ENCODE data around the gene DOK3.

- no peak for TF ChIP-seq POLR2A (IDR thresholded peaks at IDR 0.05)
- TF ChIP-seq, protein P1, sequence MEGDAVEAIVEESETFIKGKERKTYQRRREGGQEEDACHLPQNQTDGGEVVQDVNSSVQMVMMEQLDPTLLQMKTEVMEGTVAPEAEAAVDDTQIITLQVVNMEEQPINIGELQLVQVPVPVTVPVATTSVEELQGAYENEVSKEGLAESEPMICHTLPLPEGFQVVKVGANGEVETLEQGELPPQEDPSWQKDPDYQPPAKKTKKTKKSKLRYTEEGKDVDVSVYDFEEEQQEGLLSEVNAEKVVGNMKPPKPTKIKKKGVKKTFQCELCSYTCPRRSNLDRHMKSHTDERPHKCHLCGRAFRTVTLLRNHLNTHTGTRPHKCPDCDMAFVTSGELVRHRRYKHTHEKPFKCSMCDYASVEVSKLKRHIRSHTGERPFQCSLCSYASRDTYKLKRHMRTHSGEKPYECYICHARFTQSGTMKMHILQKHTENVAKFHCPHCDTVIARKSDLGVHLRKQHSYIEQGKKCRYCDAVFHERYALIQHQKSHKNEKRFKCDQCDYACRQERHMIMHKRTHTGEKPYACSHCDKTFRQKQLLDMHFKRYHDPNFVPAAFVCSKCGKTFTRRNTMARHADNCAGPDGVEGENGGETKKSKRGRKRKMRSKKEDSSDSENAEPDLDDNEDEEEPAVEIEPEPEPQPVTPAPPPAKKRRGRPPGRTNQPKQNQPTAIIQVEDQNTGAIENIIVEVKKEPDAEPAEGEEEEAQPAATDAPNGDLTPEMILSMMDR (IDR thresholded peaks at IDR 0.05) = no peak
Observed at GRCh38 chr5:177540438-177540837, 30.8 kb upstream of the DOK3 start.

Measured in lower leg skin (tissue), 3 donors.